CD4-positive, alpha-beta T cell treated with Interleukin-21 for 1 hour (primary cell): ENCODE results near the gene PMS1.
"Not testable (repeated sequence)": the region's sequence is repeated elsewhere in the genome, so short reads cannot be mapped to it uniquely, and the experiment has no call there.

Experiments
- DNase-seq: peaks from one replicate; pipeline ENCODE4 v3.0.0-alpha.2; 2020

The PMS1 gene

DNA sequence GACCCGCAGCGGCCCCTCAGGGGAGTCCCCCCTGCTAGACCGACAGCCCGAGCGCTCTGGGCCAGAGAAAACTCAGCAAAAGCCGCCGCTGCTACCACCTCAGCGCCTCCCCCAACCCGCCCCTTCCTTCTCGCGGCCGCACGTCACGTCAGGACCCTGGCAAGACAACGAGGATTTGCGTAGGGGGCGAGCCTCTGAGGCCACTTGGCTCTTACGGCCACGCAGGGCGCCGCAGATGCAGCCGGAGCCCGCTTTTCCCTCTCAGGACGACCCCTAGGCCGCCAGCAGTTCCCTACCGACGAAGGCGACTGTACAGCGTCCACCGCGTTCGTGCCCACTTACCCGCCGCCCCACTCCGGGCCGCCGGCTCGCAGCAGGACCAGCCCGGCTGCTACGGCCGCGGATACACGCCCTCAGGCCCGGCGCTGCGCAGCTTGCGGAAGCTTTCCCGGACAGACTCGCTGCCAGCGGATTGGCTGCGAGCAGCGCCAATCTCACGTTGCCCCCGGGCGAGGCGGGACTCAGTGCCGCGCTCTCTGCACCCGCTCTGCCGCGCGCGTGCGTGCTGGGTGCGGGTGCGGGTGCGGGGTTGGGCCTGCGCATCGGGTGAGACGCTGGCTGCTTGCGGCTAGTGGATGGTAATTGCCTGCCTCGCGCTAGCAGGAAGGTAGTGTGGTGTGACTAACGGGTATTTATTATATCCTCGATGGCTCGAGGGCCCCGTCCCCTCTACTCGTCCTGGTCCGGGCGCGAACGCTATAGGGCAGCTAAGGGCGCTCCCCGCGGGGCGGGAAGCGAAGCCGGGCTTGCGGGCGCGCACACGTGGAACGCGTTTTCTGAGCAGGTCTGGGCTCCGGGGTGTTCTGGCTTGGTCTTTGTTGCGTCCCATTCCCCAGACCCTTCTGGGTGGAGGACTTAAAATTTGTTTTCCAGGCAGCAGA, at the start of gene PMS1, which contains the start of gene ORMDL1:
TSS of gene PMS1 (plus strand) at position 524 of the 941 bp plus-strand sequence. CDS start 7,360 bp downstream, outside the sequence.
TSS of gene ORMDL1 (minus strand) at position 413 of the 941 bp plus-strand sequence. CDS start 1,744 bp downstream, outside the sequence.
- DNase-seq = peak; percentile 94

GRCh38 chr2:189751080-189751658, 33.1 kb upstream of the PMS1 start:
- peak; percentile 59 for DNase-seq

DNA sequence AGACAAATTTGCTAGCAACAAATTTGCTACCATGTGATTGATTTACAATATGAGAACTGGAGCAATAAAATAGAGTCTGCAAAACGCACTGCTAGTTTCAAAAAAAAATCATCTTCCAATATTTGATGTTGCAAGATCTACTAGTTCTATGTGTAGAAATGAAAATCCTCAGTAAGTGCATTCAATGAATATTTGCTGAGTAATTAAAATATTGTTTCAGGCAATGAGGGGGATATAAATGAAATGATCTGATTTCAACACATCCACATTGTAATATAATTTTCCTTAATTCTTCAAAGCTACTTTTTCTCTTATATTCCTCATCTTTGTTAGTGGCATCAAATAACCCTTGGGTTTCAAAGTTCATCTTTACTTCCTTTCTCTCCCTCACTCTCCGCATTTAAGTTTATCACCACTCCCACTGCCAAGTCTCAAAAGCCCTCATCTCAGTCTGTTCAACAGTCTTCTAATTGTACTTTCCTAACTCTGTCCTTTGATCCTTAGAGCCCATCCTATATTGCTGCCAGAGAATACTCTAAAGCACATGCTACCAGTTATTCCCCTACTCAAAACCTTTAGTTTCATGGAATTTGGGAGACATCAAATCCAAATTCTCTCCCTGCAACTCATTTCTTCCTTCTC, 27.8 kb upstream of the PMS1 start:
- no peak for DNase-seq

GRCh38 chr2:189760154-189760553, 24.1 kb upstream of the PMS1 start:
- not testable (repeated sequence) for DNase-seq

- DNase-seq = no peak
These were observed 22.1 kb upstream of the PMS1 start for GRCh38 chr2:189762229-189762550.

GRCh38 chr2:189762551-189763298, 21.5 kb upstream of the PMS1 start, which contains the start of gene OSGEPL1:
OSGEPL1 (minus strand) TSS chr2:189762792; CDS start chr2:189761640, 1,152 bp downstream.
- DNase-seq = peak; percentile 93

- no peak for DNase-seq
These were observed 20.2 kb upstream of the PMS1 start for GRCh38 chr2:189763908-189764661.

- DNase-seq = no peak
These were observed 13.5 kb upstream of the PMS1 start for GRCh38 chr2:189770590-189771322.

DNA sequence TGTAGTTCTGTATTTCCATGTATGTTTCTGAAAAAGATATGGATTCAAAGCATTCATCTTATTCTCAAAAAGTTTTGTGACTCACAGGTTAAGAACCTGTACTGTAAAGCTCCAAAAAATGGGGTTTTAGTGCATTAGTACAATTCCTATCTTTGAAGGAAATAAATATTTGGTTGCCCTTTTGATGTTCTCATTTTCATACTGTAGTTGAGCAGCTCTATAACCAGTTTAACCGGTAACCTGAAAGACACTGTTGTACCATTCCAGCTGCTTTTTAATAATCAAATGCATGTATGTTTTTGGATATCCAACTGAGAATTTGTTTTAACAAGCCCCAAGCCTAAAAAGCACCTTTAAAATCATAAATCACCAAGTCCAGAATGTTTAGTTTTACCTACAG, 12.0 kb upstream of the PMS1 start:
- no peak for DNase-seq

DNA sequence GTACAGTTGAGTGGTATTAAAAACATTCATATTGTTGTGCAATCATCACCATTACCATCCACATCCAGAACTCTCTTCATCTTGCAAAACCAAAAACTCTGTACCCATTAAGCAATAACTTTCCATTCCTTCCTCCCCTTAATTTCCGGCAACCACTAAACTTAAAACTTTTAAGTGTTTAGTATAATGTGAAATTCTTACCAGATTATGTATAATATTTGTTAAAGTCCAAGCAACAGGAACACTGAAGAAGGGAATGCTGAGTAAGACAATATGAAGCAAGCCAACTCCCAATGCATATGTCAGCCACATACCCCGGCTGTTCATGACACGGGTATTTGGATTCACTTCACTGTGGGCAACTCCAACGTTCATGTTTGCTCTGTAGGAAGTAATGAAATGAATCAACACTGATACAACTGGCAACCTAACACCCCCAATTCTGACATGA, 2.0 kb upstream of the PMS1 start:
- peak; percentile 9 for DNase-seq

- peak; percentile 49 for DNase-seq
These were observed 761 bp upstream of the PMS1 start for GRCh38 chr2:189783451-189783926.

DNA sequence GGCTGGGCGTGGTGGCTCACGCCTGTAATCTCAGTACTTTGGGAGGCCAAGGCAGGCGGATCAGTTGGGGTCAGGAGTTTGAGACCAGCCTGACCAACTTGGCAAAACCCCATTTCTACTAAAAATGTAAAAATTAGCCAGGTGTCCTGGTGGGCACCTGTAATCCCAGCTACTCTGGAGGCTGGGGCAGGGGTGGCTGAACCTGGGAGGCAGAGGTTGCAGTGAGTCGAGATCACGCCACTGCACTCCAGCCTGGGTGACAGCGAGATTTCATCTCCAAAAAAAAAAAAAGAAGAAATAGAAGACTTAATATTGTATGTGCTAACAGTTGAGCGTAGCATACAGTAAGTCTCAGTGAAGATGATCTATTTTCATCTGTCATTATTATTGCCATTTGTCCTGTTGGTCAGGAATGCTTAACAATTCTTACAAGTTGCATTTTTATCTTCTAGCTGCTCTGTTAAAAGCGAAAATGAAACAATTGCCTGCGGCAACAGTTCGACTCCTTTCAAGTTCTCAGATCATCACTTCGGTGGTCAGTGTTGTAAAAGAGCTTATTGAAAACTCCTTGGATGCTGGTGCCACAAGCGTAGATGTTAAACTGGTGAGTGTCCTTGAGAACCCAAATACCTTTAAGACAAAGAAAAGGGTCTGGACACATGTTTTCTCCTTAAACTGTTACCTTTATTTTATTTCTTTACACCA, 7.2 kb downstream of the PMS1 start:
- DNase-seq = peak; percentile 59

- DNase-seq = no peak
These were observed 10.1 kb downstream of the PMS1 start for GRCh38 chr2:189794310-189794709.

GRCh38 chr2:189797902-189798301, 13.7 kb downstream of the PMS1 start:
- DNase-seq = no peak

DNA sequence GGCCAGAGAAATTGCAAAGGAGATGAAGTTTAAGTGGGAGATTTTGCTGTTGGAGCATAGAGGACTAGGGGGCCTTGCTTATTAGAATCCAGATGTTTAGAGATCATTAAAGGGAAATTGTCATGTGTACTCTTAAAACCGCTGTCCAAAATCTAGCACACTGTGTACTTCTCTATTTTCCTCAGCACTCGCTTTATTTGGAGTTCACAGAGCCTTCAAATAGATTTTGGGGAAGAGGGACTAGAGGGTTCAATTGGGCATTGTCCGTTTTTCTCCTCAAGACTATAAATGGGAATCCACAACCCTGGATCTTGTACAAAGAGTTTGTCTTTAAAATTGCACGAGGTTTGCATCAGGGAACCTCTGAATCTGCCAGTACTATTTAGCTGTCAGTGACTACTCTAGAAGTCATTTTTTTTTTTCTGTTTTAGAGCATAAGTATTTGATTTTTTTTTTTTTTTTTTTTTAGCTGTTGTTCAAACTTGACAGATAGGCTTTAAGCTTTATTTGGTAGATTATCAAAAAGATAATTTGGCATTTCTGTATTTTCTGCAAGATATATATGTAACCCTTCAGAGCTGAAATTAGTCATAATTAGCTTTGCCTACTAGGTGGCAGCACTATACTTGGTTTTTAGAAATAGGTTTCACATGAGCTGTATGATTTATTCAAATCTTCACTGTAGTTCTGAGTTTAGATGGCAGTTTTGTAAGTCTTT, 14.2 kb downstream of the PMS1 start:
- peak; percentile 33 for DNase-seq

- no peak for DNase-seq
These were observed 14.7 kb downstream of the PMS1 start for GRCh38 chr2:189799030-189799331.

- DNase-seq = no peak
These were observed 15.3 kb downstream of the PMS1 start for GRCh38 chr2:189799531-189799930.

DNA sequence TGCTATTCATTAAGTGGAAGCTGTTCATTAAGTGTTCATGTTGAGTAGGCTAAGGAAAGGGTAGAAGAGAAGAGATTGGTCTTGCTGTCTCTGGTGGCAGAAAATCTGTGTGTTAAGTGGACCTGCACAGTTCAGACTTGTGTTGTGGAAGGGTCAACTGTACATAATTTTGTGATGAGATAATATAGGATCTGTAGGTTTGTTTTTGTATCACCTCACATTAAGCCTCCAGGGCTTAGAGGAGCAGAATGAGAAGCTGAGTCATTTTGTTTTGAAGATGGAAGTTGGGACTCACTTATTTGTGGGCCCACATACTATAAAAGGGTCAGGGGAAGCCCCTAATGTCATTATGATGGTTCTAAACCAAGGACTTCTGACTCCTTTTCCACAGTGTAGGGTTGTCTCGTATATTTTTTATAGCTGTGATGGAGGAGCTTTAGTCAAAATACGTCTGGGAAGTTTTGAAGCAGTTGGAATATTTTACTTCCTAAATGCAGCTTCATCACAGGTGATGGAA, 18.2 kb downstream of the PMS1 start:
- DNase-seq = no peak

- DNase-seq = no peak
These were observed 19.2 kb downstream of the PMS1 start for GRCh38 chr2:189803431-189803830.
